OCI-LY1 (cell line): Measurements from ENCODE around the gene LHX8.

Source experiments
- CTCF ChIP-seq: fragments of 200-600 bp; sonication (generic), shearing (Covaris generic); IDR thresholded peaks from 2 replicates; pipeline ENCODE4 v1.5.1; 2017; ENCODE audit warnings: mild to moderate bottlenecking, antibody characterized with exemption, low read length, moderate library complexity, mixed read lengths
- EZH2 ChIP-seq: fragments of 200-600 bp; sonication (generic), shearing (Covaris generic); IDR thresholded peaks from 2 replicates; pipeline ENCODE4 v1.8.0; 2017; ENCODE audit warnings: borderline replicate concordance, mixed run types, mild to moderate bottlenecking, antibody characterized with exemption, low read length, moderate library complexity, mixed read lengths

GRCh38 chr1:75202751-75203150, 68.6 kb downstream of the LHX8 start:
- TF ChIP-seq CTCF (no peak), EZH2 (no peak)
